ENCODE results near the gene ANKRD66.

Gene ANKRD66

GRCh38 chr6:46792635-46793034 is 45.9 kb downstream of the ANKRD66 start:
- DNase-seq, result no peak

- DNase-seq, result no peak
These were observed 46.4 kb downstream of the ANKRD66 start, which contains the start of gene MEP1A for GRCh38 chr6:46793138-46793537. Gene MEP1A (plus strand): TSS chr6:46793389. CDS start chr6:46793399, 10 bp downstream.

GRCh38 chr6:46794068-46794467 is 47.3 kb downstream of the ANKRD66 start:
- DNase-seq, result no peak

GRCh38 chr6:46795816-46796215 is 49.1 kb downstream of the ANKRD66 start:
- DNase-seq, result no peak

- no peak for DNase-seq
These were observed 50.3 kb downstream of the ANKRD66 start for GRCh38 chr6:46796848-46797580.

GRCh38 chr6:46799657-46800056 is 52.9 kb downstream of the ANKRD66 start:
- no peak for DNase-seq

GRCh38 chr6:46808806-46809205 is 62.1 kb downstream of the ANKRD66 start:
- no peak for DNase-seq

Measured in DMS79 (cell line).